ENCODE measurements around the gene FKTN. TPM values are rescaled to one million over a fixed set of nuclear protein-coding genes. Genes with fewer than 3 reads are reported as not detected.
"Not testable (repeated sequence)": the region's sequence is repeated elsewhere in the genome, so short reads cannot be mapped to it uniquely, and the experiment has no call there.

The FKTN gene
- total RNA-seq, 4 donors from 2014 or later = 10.6 to 39.2 (median 26.8) TPM

- intact Hi-C loops (cut with DNase I); H3K9me3 ChIP-seq; H3K4me3 ChIP-seq (replicated peaks in 1 of 3); H3K27ac ChIP-seq; H3K27me3 ChIP-seq; DNase-seq; H3K4me1 ChIP-seq; H3K36me3 ChIP-seq: not testable (repeated sequence)
- 76 to 86% methylated on average over 10 of the region's 10 CpGs for WGBS, 2 donors
These were observed 35.1 kb upstream of the FKTN start for GRCh38 chr9:105522618-105523385.

GRCh38 chr9:105531530-105531929, 26.4 kb upstream of the FKTN start:
- intact Hi-C loops (cut with DNase I) = no loop called here
- no peaks in the 10 kb centered on the region for H3K36me3 ChIP-seq
- H3K4me1 ChIP-seq = no peaks in the 10 kb centered on the region
- H3K4me3 ChIP-seq (replicated peaks in 1 of 3) = no peak overlapping the region
- H3K9me3 ChIP-seq = no peaks in the 10 kb centered on the region
- DNase-seq = no peak
- no peaks in the 10 kb centered on the region for H3K27me3 ChIP-seq
- 87 to 90% methylated on average over 3 of the region's 3 CpGs for WGBS, 2 donors
- no peak overlapping the region for H3K27ac ChIP-seq
- TF ChIP-seq POLR2A (IDR thresholded peaks at IDR 0.05) = no peak
- no peak for TF ChIP-seq CTCF (IDR thresholded peaks at IDR 0.05)

- intact Hi-C loops (cut with DNase I) = no loop called here
- H3K27ac ChIP-seq = no peak overlapping the region
- 93 to 96% methylated on average over 3 of the region's 3 CpGs for WGBS, 2 donors
These were observed 21.8 kb upstream of the FKTN start for GRCh38 chr9:105535920-105536668.

GRCh38 chr9:105539452-105539851, 18.5 kb upstream of the FKTN start:
- DNase-seq = no peak
- 100% methylated on average over 1 of the region's 1 CpG for WGBS, 2 donors
- Histone ChIP-seq H3K27me3 (no peaks in the 10 kb centered on the region), H3K27ac (no peak overlapping the region), H3K4me3 (replicated peaks in 1 of 3) (no peak overlapping the region), H3K9me3 (no peaks in the 10 kb centered on the region), H3K4me1 (no peaks in the 10 kb centered on the region), H3K36me3 (no peaks in the 10 kb centered on the region)
- intact Hi-C loops (cut with DNase I) = no loop called here
- no peak for TF ChIP-seq POLR2A (IDR thresholded peaks at IDR 0.05)
- TF ChIP-seq CTCF (IDR thresholded peaks at IDR 0.05) = no peak

More at GRCh38 chr9:105535920-105536668, 21.8 kb upstream of the FKTN start:
- no peak overlapping the region for H3K4me3 ChIP-seq (replicated peaks in 1 of 3)
- no peak for TF ChIP-seq CTCF (IDR thresholded peaks at IDR 0.05)
- TF ChIP-seq POLR2A (IDR thresholded peaks at IDR 0.05) = no peak
- no peaks in the 10 kb centered on the region for H3K27me3 ChIP-seq
- no peaks in the 10 kb centered on the region for H3K4me1 ChIP-seq
- no peak for DNase-seq
- no peaks in the 10 kb centered on the region for H3K9me3 ChIP-seq
- no peaks in the 10 kb centered on the region for H3K36me3 ChIP-seq

GRCh38 chr9:105541838-105542237, 16.1 kb upstream of the FKTN start:
- H3K4me3 ChIP-seq (replicated peaks in 1 of 3) = no peak overlapping the region
- H3K4me1 ChIP-seq = no peaks in the 10 kb centered on the region
- no peaks in the 10 kb centered on the region for H3K27me3 ChIP-seq
- TF ChIP-seq POLR2A (IDR thresholded peaks at IDR 0.05) (no peak), CTCF (IDR thresholded peaks at IDR 0.05) (no peak)
- no peak for DNase-seq
- intact Hi-C loops (cut with DNase I) = no loop called here
- WGBS, 2 donors = 98% methylated on average over 3 of the region's 3 CpGs
- no peaks in the 10 kb centered on the region for H3K36me3 ChIP-seq
- H3K27ac ChIP-seq = no peak overlapping the region
- no peaks in the 10 kb centered on the region for H3K9me3 ChIP-seq
